Peyer's patch (tissue), 4 donors: ENCODE measurements around the gene SLC47A1.

Experiments
- CTCF ChIP-seq, 6 experiments: fragments of 450-650 bp in 4 of 6; fragments of 200-600 bp in 2 of 6; sonication (generic) in 1 of 6; IDR thresholded peaks; one replicate each; pipeline ENCODE4 v1.5.1; 2017 to 2019; ENCODE audit warnings: antibody characterized with exemption in 6 of 6, mild to moderate bottlenecking in 3 of 6, moderate library complexity in 1 of 6
- POLR2A ChIP-seq, 2 donors: fragments of 450-650 bp; IDR thresholded peaks; one replicate each; pipeline ENCODE4 v1.5.1; 2017; ENCODE audit warnings: antibody characterized with exemption in 2 of 2, mild to moderate bottlenecking in 2 of 2, moderate library complexity in 2 of 2

- TF ChIP-seq CTCF (IDR thresholded peaks at IDR 0.05) (no peak), POLR2A (IDR thresholded peaks at IDR 0.05) (no peak)
Observed at GRCh38 chr17:19520641-19521040, 13.0 kb upstream of the SLC47A1 start.
